ENCODE data around the gene GALNT12.

Gene GALNT12, protein sequence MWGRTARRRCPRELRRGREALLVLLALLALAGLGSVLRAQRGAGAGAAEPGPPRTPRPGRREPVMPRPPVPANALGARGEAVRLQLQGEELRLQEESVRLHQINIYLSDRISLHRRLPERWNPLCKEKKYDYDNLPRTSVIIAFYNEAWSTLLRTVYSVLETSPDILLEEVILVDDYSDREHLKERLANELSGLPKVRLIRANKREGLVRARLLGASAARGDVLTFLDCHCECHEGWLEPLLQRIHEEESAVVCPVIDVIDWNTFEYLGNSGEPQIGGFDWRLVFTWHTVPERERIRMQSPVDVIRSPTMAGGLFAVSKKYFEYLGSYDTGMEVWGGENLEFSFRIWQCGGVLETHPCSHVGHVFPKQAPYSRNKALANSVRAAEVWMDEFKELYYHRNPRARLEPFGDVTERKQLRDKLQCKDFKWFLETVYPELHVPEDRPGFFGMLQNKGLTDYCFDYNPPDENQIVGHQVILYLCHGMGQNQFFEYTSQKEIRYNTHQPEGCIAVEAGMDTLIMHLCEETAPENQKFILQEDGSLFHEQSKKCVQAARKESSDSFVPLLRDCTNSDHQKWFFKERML

DNA sequence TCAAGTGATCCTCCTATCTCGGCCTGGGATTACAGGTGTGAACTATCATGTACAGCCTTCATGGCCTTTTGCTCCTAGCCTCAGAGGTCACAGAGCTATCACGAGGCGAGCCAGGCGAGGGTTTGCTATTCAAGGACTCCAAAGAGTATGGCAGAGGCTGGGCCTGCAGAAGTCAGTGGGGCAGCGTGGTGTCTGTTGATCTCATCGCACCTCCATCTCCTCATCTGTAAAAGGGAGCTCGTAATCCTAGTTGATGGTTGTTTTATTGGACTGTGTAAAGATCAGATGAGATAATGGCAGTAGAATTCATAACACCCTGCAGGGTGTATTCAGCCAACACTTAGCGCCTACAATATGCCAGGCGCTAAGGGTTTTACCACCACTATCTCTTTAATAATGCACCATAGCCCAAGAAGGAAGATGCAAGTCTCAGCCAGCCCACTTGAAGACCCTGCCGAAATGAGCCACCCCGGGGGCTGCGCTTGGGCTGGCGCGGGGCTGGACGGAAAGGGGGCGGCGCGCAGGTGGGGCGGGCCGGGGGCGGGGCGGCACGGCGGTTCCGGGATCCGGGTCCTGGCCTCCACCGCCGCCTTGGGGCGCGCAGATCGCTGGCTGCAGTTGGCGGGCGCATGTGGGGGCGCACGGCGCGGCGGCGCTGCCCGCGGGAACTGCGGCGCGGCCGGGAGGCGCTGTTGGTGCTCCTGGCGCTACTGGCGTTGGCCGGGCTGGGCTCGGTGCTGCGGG is at the start of gene GALNT12:
Gene GALNT12, plus strand, starts transcription at position 601 of the 744 bp plus-strand sequence. Its CDS starts 29 bp downstream, at position 630.
- DNase-seq: no peak

DNA sequence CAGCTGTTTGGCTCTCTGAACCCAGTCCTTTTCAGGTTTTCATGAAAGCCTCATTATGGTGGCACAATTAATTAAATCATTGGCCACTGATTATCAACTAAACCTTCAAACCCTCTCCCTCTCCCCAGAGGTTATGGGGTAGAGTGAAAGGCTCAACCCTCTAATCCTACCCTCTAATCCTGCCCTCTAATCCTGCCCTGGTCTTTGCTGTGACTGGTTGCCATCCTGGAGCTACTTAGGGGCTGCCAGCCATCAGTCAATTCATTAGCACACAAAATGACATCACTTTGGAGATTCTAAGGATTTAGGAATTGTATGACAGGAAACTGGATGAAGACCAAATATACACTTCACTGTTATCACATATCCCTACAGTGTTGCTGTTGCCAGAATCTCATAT is 47.2 kb upstream of the GALNT12 start:
- DNase-seq: no peak

DNA sequence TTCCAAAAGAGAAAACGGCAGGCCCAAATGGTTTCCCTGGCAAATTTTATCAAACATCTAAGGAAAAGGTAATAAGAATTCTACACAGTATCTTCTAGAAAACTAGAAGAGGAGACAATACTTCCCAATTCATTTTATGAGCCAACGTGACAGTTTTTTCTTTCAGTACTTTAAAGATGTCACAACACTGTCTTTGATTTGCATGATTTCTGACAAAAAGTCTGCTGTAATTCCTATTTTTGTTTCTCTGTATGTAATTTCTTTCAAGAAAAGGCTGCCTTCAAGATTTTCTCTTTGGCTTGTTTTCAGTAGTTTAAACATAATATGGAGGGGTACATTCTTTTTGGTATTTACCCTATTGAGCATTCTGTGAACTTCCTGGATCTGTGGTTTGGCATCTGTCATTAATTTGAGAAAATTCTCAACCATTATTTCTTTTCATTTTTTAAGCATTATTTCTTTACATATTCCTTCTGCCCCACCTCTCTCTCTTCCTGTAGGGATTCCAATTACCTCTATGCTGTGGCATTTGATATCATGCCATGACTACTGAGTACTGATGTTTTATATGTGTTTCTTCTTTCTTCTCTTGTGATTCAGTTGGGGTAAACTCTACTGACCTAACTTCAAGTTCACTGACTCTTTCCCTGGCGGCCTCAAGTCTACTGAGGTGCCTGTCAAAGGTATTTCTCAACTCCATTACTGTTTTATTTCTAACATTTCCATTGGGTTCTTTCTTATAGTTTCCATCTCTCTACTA is 43.3 kb upstream of the GALNT12 start:
- DNase-seq: no peak

- no peak for DNase-seq
Measured at GRCh38 chr9:98765256-98765655, 42.2 kb upstream of the GALNT12 start.

DNA sequence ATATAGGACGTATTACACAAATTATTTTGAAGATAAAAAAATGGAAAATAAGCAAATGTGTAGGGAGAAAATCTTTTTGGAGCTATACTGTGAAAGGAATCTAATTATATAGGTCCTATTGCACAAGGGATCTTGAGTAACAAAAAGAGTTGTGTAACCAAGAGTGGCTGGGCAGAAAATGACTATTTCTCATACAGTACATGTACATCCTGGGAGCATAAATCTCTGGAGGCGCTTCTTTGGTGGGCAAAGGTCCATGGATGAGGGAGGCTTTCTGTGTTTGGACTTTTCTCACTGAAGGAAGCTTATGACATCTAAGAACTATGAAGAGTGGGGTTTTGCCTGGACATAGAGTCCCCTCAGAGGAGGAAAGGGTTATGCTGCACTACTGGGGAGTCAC is 40.9 kb upstream of the GALNT12 start:
- DNase-seq: no peak

GRCh38 chr9:98767196-98767595 is 40.3 kb upstream of the GALNT12 start:
- no peak for DNase-seq

DNA sequence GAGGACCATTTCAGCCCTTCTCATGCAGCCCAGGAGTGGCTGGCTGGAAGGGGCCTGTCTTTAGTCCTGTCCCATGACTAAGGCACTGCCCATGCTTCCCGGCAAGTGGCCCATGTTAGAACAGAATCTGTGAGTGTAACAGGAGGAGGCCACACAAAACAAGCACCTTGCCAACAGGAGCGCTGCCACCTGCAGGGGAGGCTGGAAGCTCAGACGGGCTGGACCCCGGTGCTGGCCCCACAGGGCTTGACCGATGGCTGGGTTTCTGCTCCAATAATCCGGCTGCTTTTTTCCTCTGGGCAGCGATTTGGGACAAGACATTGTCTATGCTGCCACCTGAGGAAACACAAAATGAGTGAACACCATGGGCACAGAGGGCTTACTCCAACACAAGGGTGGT is 39.6 kb upstream of the GALNT12 start:
- DNase-seq: no peak

DNA sequence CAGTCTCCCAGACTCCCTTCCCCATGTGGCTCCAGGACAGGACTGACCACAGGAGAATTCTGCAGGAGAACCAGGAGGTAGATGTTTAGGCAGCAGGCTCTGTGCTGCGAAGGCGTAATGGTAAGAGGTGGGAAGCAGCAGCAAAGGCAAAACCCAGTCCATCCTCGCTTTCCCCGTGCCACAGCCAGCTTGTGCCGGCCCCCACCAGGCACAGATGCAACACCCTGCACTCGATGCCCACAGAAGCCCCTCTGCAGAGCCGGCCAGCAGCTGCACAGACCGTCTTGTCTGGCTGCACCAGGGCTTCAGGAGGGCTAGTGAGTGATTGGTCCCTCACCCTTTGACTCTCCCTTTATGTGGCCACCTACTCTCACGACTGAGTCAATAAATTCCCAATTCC is 39.1 kb upstream of the GALNT12 start:
- DNase-seq: no peak

GRCh38 chr9:98770717-98771116 is 36.8 kb upstream of the GALNT12 start:
- no peak for DNase-seq

GRCh38 chr9:98771209-98771874 is 36.1 kb upstream of the GALNT12 start:
- DNase-seq: no peak

DNA sequence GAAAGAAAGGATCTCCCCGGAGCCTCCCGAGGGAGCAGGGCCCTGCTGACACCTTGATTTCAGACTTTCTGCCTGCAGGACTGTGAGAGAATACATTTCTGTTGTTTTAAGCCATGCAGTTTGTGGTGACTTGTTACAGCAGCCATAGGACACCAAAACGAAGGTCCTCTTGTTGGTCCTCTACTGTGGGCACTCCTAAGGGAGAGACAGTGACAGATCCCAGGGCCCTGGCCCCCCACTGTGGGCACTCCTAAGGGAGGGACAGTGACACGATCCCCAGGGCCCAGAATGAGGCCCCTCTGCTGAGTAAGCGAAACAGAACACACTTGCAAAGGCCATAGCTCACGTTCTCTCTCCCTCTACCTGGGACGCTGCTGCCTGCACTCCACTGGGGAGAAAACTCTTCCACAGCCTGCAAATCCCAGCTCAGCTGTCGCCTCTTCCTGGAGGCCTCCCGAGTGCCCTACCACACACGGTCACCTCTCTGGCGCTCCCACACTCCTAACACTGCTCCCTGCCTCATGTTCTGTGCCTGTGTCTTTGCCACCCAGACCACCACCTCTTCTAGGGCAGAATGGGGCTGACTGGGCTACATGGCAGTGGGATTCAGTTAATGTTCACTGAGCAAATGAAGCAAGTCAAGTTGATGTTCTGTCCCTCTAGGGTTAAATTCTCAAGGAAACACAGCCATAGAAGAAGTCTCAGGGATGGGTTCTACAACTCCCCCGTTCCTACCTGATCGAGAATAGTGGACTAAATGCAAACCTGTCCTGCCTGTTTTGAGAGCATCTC is 34.9 kb upstream of the GALNT12 start:
- no peak for DNase-seq

- no peak for DNase-seq
Measured at GRCh38 chr9:98773721-98774120, 33.7 kb upstream of the GALNT12 start.

- no peak for DNase-seq
Measured at GRCh38 chr9:98774746-98775145, 32.7 kb upstream of the GALNT12 start.

- peak; percentile 59 to 64 for DNase-seq
Measured at GRCh38 chr9:98775831-98776441, 31.5 kb upstream of the GALNT12 start.

DNA sequence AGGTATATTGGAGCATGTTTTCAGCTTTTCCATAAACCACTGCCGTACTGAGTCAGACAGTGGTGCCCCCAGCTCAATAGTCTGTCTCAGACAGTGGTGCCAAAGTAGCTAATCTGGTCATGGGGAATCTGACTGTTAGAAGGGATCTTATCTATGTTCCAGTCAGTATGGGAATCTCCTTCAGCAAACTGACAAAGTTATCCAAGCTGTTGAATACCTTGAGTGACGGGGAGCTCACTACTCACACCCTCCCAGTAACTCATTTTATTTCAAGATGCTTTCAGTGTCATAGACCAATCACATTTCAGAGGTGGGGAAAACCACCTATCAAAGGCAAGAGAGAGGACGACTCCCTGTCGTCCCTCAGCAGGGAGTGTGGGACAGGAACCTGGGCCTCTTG is 29.9 kb upstream of the GALNT12 start:
- DNase-seq: no peak

DNA sequence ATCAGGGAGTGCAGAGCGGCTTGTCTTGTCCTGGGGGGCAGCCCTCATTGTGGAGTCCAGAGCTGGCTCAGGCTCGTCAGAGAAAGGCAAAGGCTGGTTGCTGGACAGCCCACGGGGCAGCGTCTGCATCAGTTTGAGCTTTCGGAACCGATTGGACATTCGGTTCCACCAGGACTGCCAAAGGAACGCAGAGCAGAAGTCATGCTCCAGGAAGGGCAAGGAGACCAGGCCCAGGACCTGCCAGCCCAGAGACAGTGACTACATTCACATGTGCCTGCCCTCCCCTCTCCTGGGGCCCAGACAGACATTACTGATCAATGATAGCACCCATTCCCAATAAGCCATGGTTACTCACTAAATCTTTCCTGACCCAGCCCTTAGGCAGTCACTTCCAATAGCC is 29.2 kb upstream of the GALNT12 start:
- no peak for DNase-seq

DNA sequence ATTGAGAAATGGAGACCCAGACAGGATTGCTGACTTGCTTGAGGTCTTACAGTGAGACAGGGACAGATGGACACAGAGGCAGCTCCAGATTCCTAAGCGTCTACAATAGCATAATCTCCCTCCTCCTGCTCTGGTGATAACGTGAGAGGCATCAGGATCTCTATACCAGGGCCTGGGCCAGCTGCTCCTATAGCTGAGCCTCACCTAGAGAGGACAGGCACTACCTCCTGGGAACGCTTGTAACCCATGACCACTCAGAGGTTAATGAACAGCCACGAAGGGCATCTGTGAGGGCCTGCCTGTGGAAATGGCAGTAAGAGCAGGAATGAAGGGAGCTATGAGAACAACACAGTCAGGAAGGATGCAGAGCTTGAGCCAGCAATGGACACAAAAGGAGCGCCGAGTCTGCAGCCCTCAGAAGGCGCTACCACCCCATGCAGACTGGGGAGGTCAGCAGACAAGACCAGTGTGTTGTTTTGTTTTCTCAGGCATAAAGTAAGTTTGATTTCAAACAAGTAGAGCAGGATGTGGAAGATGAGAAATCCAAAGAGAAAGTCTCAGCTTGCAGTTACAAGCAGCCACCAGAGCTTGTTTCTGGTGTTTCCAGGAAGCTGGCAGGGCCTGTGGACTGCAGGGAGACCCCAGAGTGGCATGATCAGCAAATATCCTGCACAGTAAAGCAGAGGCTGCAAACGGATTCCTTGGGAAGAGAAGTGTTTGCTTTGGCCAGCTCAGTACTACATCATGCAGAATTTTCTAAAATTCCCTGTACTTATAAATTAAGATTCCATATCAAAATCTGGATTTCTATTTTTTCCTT is 28.5 kb upstream of the GALNT12 start:
- no peak for DNase-seq

DNA sequence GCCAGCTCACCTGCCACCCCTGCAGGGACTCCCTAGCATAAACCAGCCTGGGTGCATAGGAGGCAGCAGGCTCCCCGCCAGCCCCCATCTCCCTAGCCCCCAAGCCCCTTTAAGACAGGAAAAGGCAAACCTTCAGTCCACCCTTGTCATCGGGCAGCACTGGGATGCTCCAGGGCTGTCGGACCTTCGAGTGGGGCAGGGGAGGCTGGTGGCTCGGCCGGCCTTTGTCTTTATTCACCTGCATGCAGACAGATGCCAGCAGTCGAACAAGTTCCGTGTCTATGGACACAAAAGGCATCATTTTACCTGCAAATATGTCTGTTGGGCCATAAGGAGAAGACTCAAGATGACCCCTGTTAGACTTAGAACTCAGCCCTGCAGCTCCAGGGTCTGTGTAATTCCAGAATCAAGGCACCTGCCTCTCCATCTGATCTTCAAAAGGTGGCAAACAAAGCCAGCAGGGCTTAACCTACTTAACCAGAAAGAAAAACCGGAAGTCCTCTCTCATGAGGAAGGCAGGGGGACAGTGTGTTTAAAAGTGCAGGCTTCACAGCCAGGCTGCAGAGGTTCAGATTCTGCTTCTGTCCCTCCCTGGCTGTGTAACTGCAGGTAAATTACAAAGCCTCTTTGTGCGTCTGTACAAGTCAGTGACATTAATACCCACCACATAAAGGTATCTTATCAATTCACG is 27.3 kb upstream of the GALNT12 start:
- peak in 1 of 2 experiments; percentile 4 for DNase-seq

DNA sequence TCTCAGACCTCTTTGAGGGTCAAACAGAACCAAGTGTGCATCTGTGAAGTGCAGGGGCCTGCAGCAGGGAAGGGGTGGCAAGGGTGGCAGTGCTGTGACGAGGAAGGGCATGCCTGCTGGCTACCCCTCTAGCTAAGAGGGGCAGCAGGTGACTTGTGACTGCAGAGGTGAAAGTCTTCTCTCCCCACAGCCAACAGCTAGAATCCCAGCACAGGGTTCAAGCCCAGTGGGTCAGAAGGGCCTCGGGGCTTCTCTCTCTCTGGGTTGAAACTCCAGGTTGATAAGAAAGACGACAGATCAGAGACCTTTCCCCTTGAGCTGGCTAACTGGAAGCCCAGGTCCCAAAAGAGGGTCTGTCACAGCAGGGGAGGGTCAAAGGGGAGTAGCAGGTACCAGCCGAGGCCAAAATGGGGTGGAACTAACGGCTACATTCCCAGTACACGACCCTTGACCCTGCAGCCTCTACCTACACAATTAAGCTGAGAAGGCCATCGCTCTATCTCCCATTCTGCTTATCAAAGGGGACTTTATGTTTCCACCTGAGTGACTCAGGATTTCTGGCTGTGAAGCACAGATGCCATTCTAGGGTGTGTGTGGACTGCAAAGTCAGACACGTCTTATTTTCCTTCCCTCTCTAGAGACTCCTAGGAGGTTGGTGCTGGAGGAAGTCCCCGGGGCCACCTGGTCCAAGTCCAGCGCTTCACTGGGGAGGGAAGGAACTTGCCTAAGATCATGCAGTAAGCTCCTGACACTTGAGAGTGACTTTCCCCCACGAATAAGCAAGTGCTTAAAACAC is 25.7 kb upstream of the GALNT12 start:
- no peak for DNase-seq
